HG02938 (cell line): ENCODE data around the gene SRRM1.
"Not testable (repeated sequence)": the region's sequence is repeated elsewhere in the genome, so short reads cannot be mapped to it uniquely, and the experiment has no call there.

Experiments
- ATAC-seq: cut with Tn5 transposase; IDR thresholded peaks from one replicate; pipeline ENCODE4 v1.9.1; 2021; ENCODE audit warnings: mild to moderate bottlenecking, moderate library complexity; ENCODE audit not compliant: unreplicated experiment

Gene SRRM1

GRCh38 chr1:24713736-24714135 lies 70.6 kb downstream of the SRRM1 start:
- ATAC-seq: no peak

DNA sequence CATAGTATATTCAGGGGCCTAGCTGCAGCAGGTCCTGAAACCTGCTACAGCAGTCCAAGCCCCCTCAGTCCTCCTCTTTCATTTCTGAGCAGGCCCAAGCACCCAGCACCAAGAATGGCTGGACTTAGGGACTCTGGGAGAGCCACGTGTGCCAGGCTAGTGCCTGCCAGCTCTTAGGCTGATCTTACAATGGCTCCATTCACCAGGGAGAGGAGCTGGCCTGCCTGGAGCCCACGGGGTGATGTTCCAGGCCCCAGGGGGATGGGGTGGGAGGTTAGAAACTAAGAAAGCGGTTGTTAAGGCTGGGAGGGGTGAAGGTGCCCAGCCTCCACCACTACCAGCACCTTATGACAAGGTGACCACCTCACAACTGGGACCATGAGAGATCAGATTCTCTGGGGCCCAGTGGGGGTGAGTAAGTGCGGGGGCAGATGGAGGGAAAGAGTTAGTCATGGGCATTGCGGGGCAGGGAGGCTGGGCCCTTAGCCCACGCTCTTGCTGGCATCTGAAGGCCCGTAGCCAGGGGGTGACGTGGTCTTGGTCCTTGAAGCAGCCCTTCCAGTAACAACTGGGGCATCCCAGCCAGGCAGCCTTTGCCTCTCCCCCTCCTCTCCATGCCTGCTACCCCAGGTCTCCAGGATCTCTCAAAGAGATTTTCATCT lies 71.9 kb downstream of the SRRM1 start:
- no peak for ATAC-seq

GRCh38 chr1:24715658-24716057 lies 72.6 kb downstream of the SRRM1 start:
- ATAC-seq: no peak

DNA sequence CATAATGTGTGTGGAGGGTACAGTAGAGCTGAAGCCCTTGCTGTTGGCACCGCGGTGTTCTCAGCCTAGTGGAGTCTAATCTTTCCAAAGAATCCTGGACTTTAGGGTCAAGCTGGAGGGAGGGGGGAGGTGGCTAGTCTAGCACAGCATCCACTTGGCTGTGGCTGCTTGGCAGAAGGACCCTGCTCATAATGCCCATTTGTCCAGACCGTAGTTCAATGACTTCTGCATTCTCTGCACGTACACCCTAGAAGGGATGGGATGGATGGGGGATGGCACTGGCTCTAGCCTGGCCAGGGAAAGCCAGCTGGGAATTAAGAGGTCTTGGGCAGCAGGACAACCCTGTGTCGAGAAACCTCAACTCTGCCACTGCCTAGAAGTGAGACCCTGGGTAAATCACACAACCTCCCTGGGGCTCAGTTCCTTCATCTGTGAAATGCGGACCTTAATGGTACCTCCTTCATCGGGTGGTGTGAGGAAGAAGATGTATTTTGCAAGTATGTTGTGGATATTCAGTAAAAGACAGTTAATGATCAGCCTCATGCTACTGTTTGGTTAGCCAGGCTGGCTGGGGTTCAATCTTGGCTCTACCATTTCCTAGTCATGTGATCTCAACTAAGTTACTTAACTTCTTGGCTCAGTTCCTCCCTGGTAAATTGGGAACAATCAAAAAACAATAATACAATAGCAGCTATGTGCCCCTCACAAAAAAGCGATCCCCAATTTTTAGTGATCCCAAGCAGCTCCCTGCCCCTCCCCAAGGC lies 75.0 kb downstream of the SRRM1 start:
- ATAC-seq: no peak

DNA sequence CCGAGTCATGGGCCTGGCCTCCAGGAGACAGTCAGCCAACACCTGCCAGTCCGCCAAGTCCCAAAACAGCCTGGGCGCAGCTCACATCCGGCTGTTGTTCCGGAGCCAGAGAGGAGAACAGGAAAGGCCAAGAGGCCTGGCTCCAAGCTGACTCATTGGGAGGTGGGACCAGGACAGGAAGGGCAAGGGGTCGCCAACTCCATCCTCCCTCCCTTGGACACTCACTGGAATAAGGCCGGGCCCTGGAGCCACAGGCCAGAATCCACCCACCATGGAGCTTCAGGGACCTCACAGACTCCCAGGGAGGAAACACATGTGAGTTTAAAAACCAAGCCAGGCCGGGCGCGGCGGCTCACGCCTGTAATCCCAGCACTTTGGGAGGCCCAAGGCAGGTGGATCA lies 77.0 kb downstream of the SRRM1 start:
- ATAC-seq: no peak

DNA sequence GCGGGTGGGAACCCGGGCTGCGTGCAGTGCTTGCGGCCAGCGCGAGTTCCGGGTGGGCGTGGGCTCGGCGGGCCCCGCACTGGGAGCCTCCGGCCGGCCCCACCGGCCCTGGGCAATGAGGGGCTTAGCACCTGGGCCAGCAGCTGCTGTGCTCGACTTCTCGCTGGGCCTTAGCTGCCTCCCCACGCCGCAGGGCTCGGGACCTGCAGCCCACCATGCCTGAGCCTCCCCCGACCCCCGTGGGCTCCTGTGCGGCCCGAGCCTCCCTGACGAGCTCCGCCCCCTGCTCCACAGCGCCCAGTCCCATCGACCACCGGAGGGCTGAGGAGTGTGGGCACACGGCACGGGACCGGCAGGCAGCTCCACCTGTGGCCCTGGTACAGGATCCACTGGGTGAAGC lies 78.4 kb downstream of the SRRM1 start:
- ATAC-seq: no peak

- ATAC-seq: not testable (repeated sequence)
Observed at GRCh38 chr1:24722073-24723035, 79.3 kb downstream of the SRRM1 start.
